ENCODE measurements around the gene SKAP1.

- TF ChIP-seq CTCF (conservative IDR thresholded peaks at IDR 0.05) (no peak), ZFX (IDR thresholded peaks at IDR 0.05) (no peak)
Measured at GRCh38 chr17:48368352-48368908, 61.6 kb downstream of the SKAP1 start.

Data from C4-2B (cell line).